ENCODE results near the gene CXCR4. TPM values are rescaled to one million over a fixed set of nuclear protein-coding genes. Genes with fewer than 3 reads are reported as not detected.

The CXCR4 gene
- total RNA-seq, 1 experiment from 2014 or later = 1.1 TPM

DNA sequence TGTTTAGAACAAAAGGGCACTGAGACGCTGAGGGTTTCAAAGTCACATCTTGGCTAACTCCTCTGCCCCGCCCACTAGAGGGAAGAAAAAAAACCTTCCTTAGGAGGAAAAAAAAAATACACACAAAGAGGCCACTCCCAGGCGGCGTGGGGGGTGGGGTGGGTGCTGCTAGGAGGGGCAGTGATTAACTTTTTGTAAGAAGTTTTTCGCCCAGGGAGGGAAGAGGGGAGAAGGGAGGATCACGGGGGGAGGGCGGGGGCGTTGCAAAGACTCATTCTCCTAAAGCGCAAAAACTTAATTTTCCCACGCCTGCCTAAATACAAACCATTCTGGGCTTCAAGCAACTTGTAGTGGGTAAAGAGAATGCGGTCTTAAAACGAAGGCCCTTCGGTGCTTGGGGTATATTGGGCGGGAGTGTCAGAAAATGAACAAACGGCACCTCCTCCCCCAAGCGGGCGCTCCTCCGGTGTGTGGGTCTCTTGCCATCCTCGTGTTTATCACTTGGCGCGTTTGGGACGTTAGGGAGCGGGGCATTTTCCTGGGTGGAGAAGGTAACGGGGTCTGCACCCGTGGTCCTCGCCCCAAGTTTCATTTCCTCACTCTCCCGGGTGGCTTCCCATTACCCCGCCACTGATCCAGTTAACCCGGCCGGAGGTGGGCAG is 1.7 kb downstream of the CXCR4 start:
- H3K9me3 ChIP-seq (ENCODE audit: control insufficient read depth, insufficient read depth, low read depth, low read length) = no peaks in the 10 kb centered on the region
- H3K27ac ChIP-seq (ENCODE audit: low read length) = no peak overlapping the region
- peaks cover 4% of the 10 kb centered on the region for H3K4me1 ChIP-seq (ENCODE audit: control insufficient read depth, insufficient read depth, low read length)
- TF ChIP-seq TCF7L2 (IDR thresholded peaks at IDR 0.05; ENCODE audit: low read depth, low read length) = no peak
- TF ChIP-seq SIN3A (IDR thresholded peaks at IDR 0.05; ENCODE audit: borderline replicate concordance, insufficient read depth, low read depth, low read length) = no peak
- TF ChIP-seq, protein P1, sequence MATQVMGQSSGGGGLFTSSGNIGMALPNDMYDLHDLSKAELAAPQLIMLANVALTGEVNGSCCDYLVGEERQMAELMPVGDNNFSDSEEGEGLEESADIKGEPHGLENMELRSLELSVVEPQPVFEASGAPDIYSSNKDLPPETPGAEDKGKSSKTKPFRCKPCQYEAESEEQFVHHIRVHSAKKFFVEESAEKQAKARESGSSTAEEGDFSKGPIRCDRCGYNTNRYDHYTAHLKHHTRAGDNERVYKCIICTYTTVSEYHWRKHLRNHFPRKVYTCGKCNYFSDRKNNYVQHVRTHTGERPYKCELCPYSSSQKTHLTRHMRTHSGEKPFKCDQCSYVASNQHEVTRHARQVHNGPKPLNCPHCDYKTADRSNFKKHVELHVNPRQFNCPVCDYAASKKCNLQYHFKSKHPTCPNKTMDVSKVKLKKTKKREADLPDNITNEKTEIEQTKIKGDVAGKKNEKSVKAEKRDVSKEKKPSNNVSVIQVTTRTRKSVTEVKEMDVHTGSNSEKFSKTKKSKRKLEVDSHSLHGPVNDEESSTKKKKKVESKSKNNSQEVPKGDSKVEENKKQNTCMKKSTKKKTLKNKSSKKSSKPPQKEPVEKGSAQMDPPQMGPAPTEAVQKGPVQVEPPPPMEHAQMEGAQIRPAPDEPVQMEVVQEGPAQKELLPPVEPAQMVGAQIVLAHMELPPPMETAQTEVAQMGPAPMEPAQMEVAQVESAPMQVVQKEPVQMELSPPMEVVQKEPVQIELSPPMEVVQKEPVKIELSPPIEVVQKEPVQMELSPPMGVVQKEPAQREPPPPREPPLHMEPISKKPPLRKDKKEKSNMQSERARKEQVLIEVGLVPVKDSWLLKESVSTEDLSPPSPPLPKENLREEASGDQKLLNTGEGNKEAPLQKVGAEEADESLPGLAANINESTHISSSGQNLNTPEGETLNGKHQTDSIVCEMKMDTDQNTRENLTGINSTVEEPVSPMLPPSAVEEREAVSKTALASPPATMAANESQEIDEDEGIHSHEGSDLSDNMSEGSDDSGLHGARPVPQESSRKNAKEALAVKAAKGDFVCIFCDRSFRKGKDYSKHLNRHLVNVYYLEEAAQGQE (IDR thresholded peaks at IDR 0.05; ENCODE audit: insufficient read depth in 1 of 2, low read depth in 2 of 2, low read length in 1 of 2) = no peak
- TF ChIP-seq POLR2AphosphoS5 (IDR thresholded peaks at IDR 0.05; ENCODE audit: low read depth, low read length) = no peak
- TF ChIP-seq, protein P2, sequence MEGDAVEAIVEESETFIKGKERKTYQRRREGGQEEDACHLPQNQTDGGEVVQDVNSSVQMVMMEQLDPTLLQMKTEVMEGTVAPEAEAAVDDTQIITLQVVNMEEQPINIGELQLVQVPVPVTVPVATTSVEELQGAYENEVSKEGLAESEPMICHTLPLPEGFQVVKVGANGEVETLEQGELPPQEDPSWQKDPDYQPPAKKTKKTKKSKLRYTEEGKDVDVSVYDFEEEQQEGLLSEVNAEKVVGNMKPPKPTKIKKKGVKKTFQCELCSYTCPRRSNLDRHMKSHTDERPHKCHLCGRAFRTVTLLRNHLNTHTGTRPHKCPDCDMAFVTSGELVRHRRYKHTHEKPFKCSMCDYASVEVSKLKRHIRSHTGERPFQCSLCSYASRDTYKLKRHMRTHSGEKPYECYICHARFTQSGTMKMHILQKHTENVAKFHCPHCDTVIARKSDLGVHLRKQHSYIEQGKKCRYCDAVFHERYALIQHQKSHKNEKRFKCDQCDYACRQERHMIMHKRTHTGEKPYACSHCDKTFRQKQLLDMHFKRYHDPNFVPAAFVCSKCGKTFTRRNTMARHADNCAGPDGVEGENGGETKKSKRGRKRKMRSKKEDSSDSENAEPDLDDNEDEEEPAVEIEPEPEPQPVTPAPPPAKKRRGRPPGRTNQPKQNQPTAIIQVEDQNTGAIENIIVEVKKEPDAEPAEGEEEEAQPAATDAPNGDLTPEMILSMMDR (IDR thresholded peaks at IDR 0.05) = no peak
- no peak for DNase-seq (ENCODE audit: low read depth, low spot score)
- H3K36me3 ChIP-seq (ENCODE audit: control insufficient read depth, insufficient read depth, low read length) = no peaks in the 10 kb centered on the region
- POLR2A ChIA-PET = interaction anchor here (0.6 kb wide), 1 partner anchor 25 kb away, joined by 3 read pairs; no protein-coding TSS in a partner anchor
- intact Hi-C loops (cut with micrococcal nuclease; ENCODE audit: unreplicated experiment) (loop anchor here (10.0 kb wide), 2 partner anchors 131 to 201 kb away; partner anchors contain the start of gene DARS1), in situ Hi-C loops (cut with HindIII; ENCODE audit: low pct_unique_long_range_greater_than_20kb, low sequenced_read_pairs) (no loop called here)
- H3K4me3 ChIP-seq (ENCODE audit: low read depth in 2 of 2, low read length in 2 of 2) = peak overlapping the region; percentile 45 to 51
- ATAC-seq = peak; percentile 5
- CTCF ChIA-PET = no interaction called here
- H3K27me3 ChIP-seq (ENCODE audit: control insufficient read depth, insufficient read depth, low read length) = peaks cover 60% of the 10 kb centered on the region
- BruUV-seq (replicated peaks) = no TSS peak

DNA sequence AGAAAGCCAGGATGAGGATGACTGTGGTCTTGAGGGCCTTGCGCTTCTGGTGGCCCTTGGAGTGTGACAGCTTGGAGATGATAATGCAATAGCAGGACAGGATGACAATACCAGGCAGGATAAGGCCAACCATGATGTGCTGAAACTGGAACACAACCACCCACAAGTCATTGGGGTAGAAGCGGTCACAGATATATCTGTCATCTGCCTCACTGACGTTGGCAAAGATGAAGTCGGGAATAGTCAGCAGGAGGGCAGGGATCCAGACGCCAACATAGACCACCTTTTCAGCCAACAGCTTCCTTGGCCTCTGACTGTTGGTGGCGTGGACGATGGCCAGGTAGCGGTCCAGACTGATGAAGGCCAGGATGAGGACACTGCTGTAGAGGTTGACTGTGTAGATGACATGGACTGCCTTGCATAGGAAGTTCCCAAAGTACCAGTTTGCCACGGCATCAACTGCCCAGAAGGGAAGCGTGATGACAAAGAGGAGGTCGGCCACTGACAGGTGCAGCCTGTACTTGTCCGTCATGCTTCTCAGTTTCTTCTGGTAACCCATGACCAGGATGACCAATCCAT is 2.7 kb downstream of the CXCR4 start:
- H3K27me3 ChIP-seq (ENCODE audit: control insufficient read depth, insufficient read depth, low read length) = peaks cover 61% of the 10 kb centered on the region
- TF ChIP-seq, protein P1 (IDR thresholded peaks at IDR 0.05; ENCODE audit: insufficient read depth in 1 of 2, low read depth in 2 of 2, low read length in 1 of 2) = no peak
- TF ChIP-seq POLR2AphosphoS5 (IDR thresholded peaks at IDR 0.05; ENCODE audit: low read depth, low read length) (no peak), TCF7L2 (IDR thresholded peaks at IDR 0.05; ENCODE audit: low read depth, low read length) (no peak), SIN3A (IDR thresholded peaks at IDR 0.05; ENCODE audit: borderline replicate concordance, insufficient read depth, low read depth, low read length) (no peak)
- TF ChIP-seq, protein P2 (IDR thresholded peaks at IDR 0.05) = no peak
- POLR2A ChIA-PET = no interaction called here
- intact Hi-C loops (cut with micrococcal nuclease; ENCODE audit: unreplicated experiment) = loop anchor here (10.0 kb wide), 2 partner anchors 130 to 200 kb away; partner anchors contain the start of gene DARS1
- no peak overlapping the region for H3K4me3 ChIP-seq (ENCODE audit: low read depth in 2 of 2, low read length in 2 of 2)
- in situ Hi-C loops (cut with HindIII; ENCODE audit: low pct_unique_long_range_greater_than_20kb, low sequenced_read_pairs) = no loop called here
- no peaks in the 10 kb centered on the region for H3K9me3 ChIP-seq (ENCODE audit: control insufficient read depth, insufficient read depth, low read depth, low read length)
- H3K27ac ChIP-seq (ENCODE audit: low read length) = no peak overlapping the region
- CTCF ChIA-PET = no interaction called here
- H3K36me3 ChIP-seq (ENCODE audit: control insufficient read depth, insufficient read depth, low read length) = no peaks in the 10 kb centered on the region
- peaks cover 4% of the 10 kb centered on the region for H3K4me1 ChIP-seq (ENCODE audit: control insufficient read depth, insufficient read depth, low read length)
- ATAC-seq = no peak
- no TSS peak for BruUV-seq (replicated peaks)
- DNase-seq (ENCODE audit: low read depth, low spot score) = no peak
